ENCODE data around the gene PHACTR2. TPM values are rescaled to one million over a fixed set of nuclear protein-coding genes. Genes with fewer than 3 reads are reported as not detected.

Gene PHACTR2
- total and polyA plus RNA-seq, 2 of the 13 experiments (the other 11 are each of a cell fraction or from before 2014, with no cell fraction given): 11.3 to 28.2 TPM

DNA sequence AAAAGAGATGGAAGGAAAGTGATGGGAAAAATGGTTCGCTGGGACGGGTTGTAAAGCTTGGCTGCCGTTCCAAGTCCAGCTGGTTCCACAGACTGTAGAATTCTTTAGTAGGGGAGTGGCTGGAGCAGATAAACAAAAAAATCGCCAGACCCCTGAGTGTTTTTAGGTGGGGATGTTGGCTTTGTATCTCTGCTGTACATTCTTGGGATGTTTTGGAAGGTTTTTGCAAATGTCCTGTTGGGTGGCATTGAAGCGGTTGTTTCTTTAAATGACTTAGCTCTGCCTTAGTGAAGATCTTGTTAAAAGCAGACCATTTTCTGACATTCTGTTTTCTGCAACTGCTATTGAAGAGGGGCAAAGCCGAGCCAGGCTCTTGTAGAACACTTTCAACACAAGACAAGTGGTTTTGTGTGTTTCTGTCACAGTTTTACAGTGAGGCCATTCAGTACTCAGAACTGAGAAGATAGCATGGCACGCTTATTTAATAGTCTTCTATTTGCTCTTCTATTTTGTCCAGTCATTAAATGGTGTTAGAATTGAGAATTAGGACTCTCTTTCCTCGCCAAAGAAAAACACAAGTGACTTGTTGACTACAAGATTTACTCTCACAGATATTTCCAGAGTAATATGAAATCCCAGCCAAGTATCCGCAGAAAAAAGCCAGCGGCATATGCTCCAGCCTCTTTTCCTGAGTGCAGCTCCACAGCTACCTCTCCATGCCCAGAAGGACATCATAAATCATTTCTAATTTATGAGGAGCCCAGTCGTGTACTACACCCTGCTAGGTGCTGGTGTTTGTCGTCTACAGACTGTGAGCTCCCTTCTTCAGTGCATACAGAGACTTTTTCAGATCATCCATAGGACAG is 65.8 kb downstream of the PHACTR2 start:
- Histone ChIP-seq H3K27me3 (ENCODE audit: control insufficient read depth in 1 of 2, insufficient read depth in 2 of 2, low read length in 2 of 2) (no peaks in the 10 kb centered on the region), H4K20me1 (ENCODE audit: insufficient read depth, low read length) (no peaks in the 10 kb centered on the region), H3K4me1 (ENCODE audit: insufficient read depth, low read length) (peaks cover 61% of the 10 kb centered on the region), H3K4me2 (ENCODE audit: low read depth, low read length) (peak overlapping the region; percentile 45), H3K4me3 (replicated peaks in 1 of 3; ENCODE audit: insufficient read depth in 1 of 3, low read depth in 2 of 3, low read length in 3 of 3) (peak overlapping the region in 1 of 3 experiments; percentile 12; a peak in 1 of 6 replicates), H3K9ac (ENCODE audit: insufficient read depth, low read depth, low read length) (peak overlapping the region; percentile 94), H3K79me2 (ENCODE audit: insufficient read depth, low read length) (peaks cover 2% of the 10 kb centered on the region), H3K27ac (ENCODE audit: extremely low read length, insufficient read depth, low read length) (peak overlapping the region; percentile 98), H3K36me3 (replicated peaks in 1 of 2; ENCODE audit: control insufficient read depth in 1 of 2, insufficient read depth in 2 of 2, low read length in 2 of 2) (no peaks in the 10 kb centered on the region), H3K9me3 (ENCODE audit: low read length) (no peaks in the 10 kb centered on the region), H2AFZ (ENCODE audit: low read length) (no peak overlapping the region)
- in situ Hi-C loops (cut with HindIII; ENCODE audit: extremely low pct_ligation_motif_present, low pct_unique_long_range_greater_than_20kb) (no loop called here), intact Hi-C loops (cut with micrococcal nuclease; ENCODE audit: unreplicated experiment) (loop anchor here (2.0 kb wide), 1 partner anchor 51 kb away; no protein-coding TSS in a partner anchor)
- FAIRE-seq (no peak), ATAC-seq (no peak), DNase-seq (ENCODE audit: low spot score) (peak; percentile 82)
- WGBS (ENCODE audit: low lambda C conversion rate): 58% methylated on average over 12 of the region's 12 CpGs
- ChIA-PET POLR2A (interaction anchor here (0.6 to 4.6 kb wide), 5 partner anchors 15 to 100 kb away, joined by 3 to 48 read pairs (median 20); partner anchors contain the start of genes LTV1 and PHACTR2), CTCF (ENCODE audit: low intra/inter-chr PET ratio, low total read pairs) (no interaction called here)
- no TSS peak for BruUV-seq (replicated peaks)
- TF ChIP-seq SOX13 (IDR thresholded peaks at IDR 0.05) (no peak), SOX13 (CRISPR knock-in tag; conservative IDR thresholded peaks at IDR 0.05 in 1 of 2, IDR thresholded peaks at IDR 0.05 in 1 of 2) (peak in 1 of 2 experiments; percentile 53; a peak in 1 of 4 replicates), DPF2 (CRISPR knock-in tag; IDR thresholded peaks at IDR 0.05; ENCODE audit: borderline replicate concordance, low read depth) (0 out of 2 replicates have a peak, but pooled peaks have one; percentile 30), CCDC6 (CRISPR knock-in tag; IDR thresholded peaks at IDR 0.05) (0 out of 2 replicates have a peak, but pooled peaks have one; percentile 56), ZNF292 (CRISPR knock-in tag; IDR thresholded peaks at IDR 0.05; ENCODE audit: borderline replicate concordance, low read depth) (peak; percentile 30; the same call in 1 of the 2 replicates), ZMYM4 (CRISPR knock-in tag; IDR thresholded peaks at IDR 0.05) (peak; percentile 25; the same call in 1 of the 2 replicates), ZFX (CRISPR knock-in tag; IDR thresholded peaks at IDR 0.05; ENCODE audit: low read depth) (0 out of 2 replicates have a peak, but pooled peaks have one; percentile 8), SSRP1 (CRISPR knock-in tag; IDR thresholded peaks at IDR 0.05) (no peak), TEAD3 (CRISPR knock-in tag; optimal IDR thresholded peaks at IDR 0.05; ENCODE audit: borderline replicate concordance) (peak; percentile 75), SRF (IDR thresholded peaks at IDR 0.05; ENCODE audit: low read depth, low read length) (no peak), LCORL (IDR thresholded peaks at IDR 0.05) (no peak), LCORL (CRISPR knock-in tag; IDR thresholded peaks at IDR 0.05) (peak; percentile 43; the same call in 1 of the 2 replicates)
- TF ChIP-seq, protein P1, sequence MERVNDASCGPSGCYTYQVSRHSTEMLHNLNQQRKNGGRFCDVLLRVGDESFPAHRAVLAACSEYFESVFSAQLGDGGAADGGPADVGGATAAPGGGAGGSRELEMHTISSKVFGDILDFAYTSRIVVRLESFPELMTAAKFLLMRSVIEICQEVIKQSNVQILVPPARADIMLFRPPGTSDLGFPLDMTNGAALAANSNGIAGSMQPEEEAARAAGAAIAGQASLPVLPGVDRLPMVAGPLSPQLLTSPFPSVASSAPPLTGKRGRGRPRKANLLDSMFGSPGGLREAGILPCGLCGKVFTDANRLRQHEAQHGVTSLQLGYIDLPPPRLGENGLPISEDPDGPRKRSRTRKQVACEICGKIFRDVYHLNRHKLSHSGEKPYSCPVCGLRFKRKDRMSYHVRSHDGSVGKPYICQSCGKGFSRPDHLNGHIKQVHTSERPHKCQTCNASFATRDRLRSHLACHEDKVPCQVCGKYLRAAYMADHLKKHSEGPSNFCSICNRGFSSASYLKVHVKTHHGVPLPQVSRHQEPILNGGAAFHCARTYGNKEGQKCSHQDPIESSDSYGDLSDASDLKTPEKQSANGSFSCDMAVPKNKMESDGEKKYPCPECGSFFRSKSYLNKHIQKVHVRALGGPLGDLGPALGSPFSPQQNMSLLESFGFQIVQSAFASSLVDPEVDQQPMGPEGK (CRISPR knock-in tag; IDR thresholded peaks at IDR 0.05): 0 out of 2 replicates have a peak, but pooled peaks have one; percentile 10
- TF ChIP-seq, protein P2, sequence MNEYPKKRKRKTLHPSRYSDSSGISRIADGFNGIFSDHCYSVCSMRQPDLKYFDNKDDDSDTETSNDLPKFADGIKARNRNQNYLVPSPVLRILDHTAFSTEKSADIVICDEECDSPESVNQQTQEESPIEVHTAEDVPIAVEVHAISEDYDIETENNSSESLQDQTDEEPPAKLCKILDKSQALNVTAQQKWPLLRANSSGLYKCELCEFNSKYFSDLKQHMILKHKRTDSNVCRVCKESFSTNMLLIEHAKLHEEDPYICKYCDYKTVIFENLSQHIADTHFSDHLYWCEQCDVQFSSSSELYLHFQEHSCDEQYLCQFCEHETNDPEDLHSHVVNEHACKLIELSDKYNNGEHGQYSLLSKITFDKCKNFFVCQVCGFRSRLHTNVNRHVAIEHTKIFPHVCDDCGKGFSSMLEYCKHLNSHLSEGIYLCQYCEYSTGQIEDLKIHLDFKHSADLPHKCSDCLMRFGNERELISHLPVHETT (CRISPR knock-in tag; conservative IDR thresholded peaks at IDR 0.05): 0 out of 2 replicates have a peak, but pooled peaks have one; percentile 17
- TF ChIP-seq, protein P3, sequence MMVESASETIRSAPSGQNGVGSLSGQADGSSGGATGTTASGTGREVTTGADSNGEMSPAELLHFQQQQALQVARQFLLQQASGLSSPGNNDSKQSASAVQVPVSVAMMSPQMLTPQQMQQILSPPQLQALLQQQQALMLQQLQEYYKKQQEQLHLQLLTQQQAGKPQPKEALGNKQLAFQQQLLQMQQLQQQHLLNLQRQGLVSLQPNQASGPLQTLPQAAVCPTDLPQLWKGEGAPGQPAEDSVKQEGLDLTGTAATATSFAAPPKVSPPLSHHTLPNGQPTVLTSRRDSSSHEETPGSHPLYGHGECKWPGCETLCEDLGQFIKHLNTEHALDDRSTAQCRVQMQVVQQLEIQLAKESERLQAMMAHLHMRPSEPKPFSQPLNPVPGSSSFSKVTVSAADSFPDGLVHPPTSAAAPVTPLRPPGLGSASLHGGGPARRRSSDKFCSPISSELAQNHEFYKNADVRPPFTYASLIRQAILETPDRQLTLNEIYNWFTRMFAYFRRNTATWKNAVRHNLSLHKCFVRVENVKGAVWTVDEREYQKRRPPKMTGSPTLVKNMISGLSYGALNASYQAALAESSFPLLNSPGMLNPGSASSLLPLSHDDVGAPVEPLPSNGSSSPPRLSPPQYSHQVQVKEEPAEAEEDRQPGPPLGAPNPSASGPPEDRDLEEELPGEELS (CRISPR knock-in tag; IDR thresholded peaks at IDR 0.05): peak; percentile 52
- TF ChIP-seq, protein P4, sequence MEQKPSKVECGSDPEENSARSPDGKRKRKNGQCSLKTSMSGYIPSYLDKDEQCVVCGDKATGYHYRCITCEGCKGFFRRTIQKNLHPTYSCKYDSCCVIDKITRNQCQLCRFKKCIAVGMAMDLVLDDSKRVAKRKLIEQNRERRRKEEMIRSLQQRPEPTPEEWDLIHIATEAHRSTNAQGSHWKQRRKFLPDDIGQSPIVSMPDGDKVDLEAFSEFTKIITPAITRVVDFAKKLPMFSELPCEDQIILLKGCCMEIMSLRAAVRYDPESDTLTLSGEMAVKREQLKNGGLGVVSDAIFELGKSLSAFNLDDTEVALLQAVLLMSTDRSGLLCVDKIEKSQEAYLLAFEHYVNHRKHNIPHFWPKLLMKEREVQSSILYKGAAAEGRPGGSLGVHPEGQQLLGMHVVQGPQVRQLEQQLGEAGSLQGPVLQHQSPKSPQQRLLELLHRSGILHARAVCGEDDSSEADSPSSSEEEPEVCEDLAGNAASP (CRISPR knock-in tag; IDR thresholded peaks at IDR 0.05; ENCODE audit: borderline replicate concordance): peak; percentile 21; the same call in 1 of the 2 replicates

Data from HepG2 (cell line).